OCI-LY7 (cell line): ENCODE results near the gene LRRC55. TPM values are rescaled to one million over a fixed set of nuclear protein-coding genes. Genes with fewer than 3 reads are reported as not detected.

Experiments used
- BruUV-seq: library from RNA; stranded (reverse); fragments of 400-500 nt; replicated peaks from 2 replicates; lab custom pipeline; 2021; lab: Mats Ljungman, UMichigan
- CTCF ChIA-PET: fragments of 300-600 bp; sonication (Branson Sonifier 250); formaldehyde crosslinking; loops from one replicate; lab custom pipeline; 2022; ENCODE audit warnings: antibody characterized with exemption; ENCODE audit not compliant: unreplicated experiment; lab: Charles Lee
- POLR2A ChIA-PET: fragments of 300-600 bp; sonication (Branson Sonifier 250); formaldehyde crosslinking; loops from one replicate; lab custom pipeline; 2022; ENCODE audit warnings: antibody characterized with exemption; lab: Charles Lee
- DNase-seq: peaks from one replicate; pipeline ENCODE4 v3.0.0-alpha.2; 2015; ENCODE audit warnings: low spot score
- H2AFZ ChIP-seq: fragments of 200-600 bp; sonication (generic), shearing (Covaris generic); 2 replicates; pipeline ENCODE4 v1.6.1; 2014; ENCODE audit warnings: mild to moderate bottlenecking, antibody characterized with exemption, low read length, moderate library complexity
- H3K27ac ChIP-seq: fragments of 200-600 bp; sonication (generic); 2 replicates; pipeline ENCODE4 v1.5.1; 2014; ENCODE audit warnings: mixed run types, low read depth, mild to moderate bottlenecking, moderate library complexity, low read length, inconsistent platforms; ENCODE audit not compliant: poor library complexity, severe bottlenecking
- H3K36me3 ChIP-seq: fragments of 200-600 bp; sonication (generic); 2 replicates; pipeline ENCODE4 v1.6.1; 2014; ENCODE audit warnings: mild to moderate bottlenecking, antibody characterized with exemption, low read length, moderate library complexity, mixed read lengths; ENCODE audit not compliant: insufficient read depth
- H3K4me1 ChIP-seq: fragments of 200-600 bp; sonication (generic); 2 replicates; pipeline ENCODE4 v1.5.1; 2014; ENCODE audit warnings: mild to moderate bottlenecking, low read length; ENCODE audit not compliant: insufficient read depth, poor library complexity, severe bottlenecking
- H3K4me2 ChIP-seq: fragments of 200-600 bp; sonication (generic); 2 replicates; pipeline ENCODE4 v1.6.1; 2014; ENCODE audit warnings: mild to moderate bottlenecking, low read length
- H3K4me3 ChIP-seq: fragments of 200-600 bp; sonication (generic); 2 replicates; pipeline ENCODE4 v1.5.1; 2014; ENCODE audit warnings: mild to moderate bottlenecking, low read depth, low read length; ENCODE audit not compliant: poor library complexity, severe bottlenecking
- H3K79me2 ChIP-seq: fragments of 200-600 bp; sonication (generic); 2 replicates; pipeline ENCODE4 v1.6.1; 2016; ENCODE audit warnings: low read depth, mild to moderate bottlenecking, low read length, moderate library complexity, mixed read lengths; ENCODE audit not compliant: insufficient read depth
- H3K9me2 ChIP-seq: fragments of 200-600 bp; sonication (generic); 2 replicates; pipeline ENCODE4 v1.6.1; 2016; ENCODE audit warnings: mild to moderate bottlenecking, low read length, mixed read lengths; ENCODE audit not compliant: insufficient read depth
- H3K9me3 ChIP-seq: fragments of 200-600 bp; sonication (generic); 2 replicates; pipeline ENCODE4 v1.6.1; 2014; ENCODE audit warnings: mild to moderate bottlenecking, mixed run types, low read length, mixed read lengths
- H4K20me1 ChIP-seq: fragments of 200-600 bp; sonication (generic); 2 replicates; pipeline ENCODE4 v1.6.1; 2014; ENCODE audit warnings: mild to moderate bottlenecking, antibody characterized with exemption, low read length, moderate library complexity, mixed read lengths; ENCODE audit not compliant: insufficient read depth
- CTCF ChIP-seq: fragments of 200-600 bp; sonication (generic); conservative IDR thresholded peaks from 2 replicates; pipeline ENCODE4 v1.5.1; 2014; ENCODE audit warnings: mild to moderate bottlenecking, antibody characterized with exemption, low read length, moderate library complexity, mixed read lengths
- EZH2phosphoT487 ChIP-seq: fragments of 200-600 bp; sonication (generic); IDR thresholded peaks from 2 replicates; pipeline ENCODE4 v1.6.1; 2018; ENCODE audit warnings: low read depth, borderline replicate concordance, mild to moderate bottlenecking, mixed run types, antibody characterized with exemption, low read length, moderate library complexity, mixed read lengths
- intact Hi-C: fragments of 100-400 bp; cut with micrococcal nuclease; formaldehyde crosslinking; loops from one replicate; pipeline ENCODE4 v1.10.0; 2022; ENCODE audit not compliant: unreplicated experiment
- total RNA-seq, 2 experiments: library from RNA; depleted of rRNA in 1 of 2; stranded (reverse); fragments of >200 nt in 1 of 2; shearing (Covaris generic) in 1 of 2; gene quantifications; 2 replicates each; pipeline ENCODE4 v1.2.3, GENCODE V29; 2014 to 2022

LRRC55 gene
- total RNA-seq, 2 experiments from 2014 or later, result not detected

GRCh38 chr11:57134284-57134683 is 47.5 kb upstream of the LRRC55 start:
- no peaks in the 10 kb centered on the region for H4K20me1 ChIP-seq
- DNase-seq, result no peak
- no peaks in the 10 kb centered on the region for H3K79me2 ChIP-seq
- no peaks in the 10 kb centered on the region for H3K9me3 ChIP-seq
- H2AFZ ChIP-seq, result no peak overlapping the region
- ChIA-PET CTCF (interaction anchor here (0.6 kb wide), 1 partner anchor 31 kb away, joined by 3 read pairs; no protein-coding TSS in a partner anchor), POLR2A (interaction anchor here (0.8 kb wide), 1 partner anchor 14 kb away, joined by 3 read pairs; no protein-coding TSS in a partner anchor)
- H3K9me2 ChIP-seq, result no peaks in the 10 kb centered on the region
- H3K4me3 ChIP-seq, result no peak overlapping the region
- TF ChIP-seq EZH2phosphoT487 (no peak), CTCF (no peak)
- H3K4me1 ChIP-seq, result no peaks in the 10 kb centered on the region
- H3K4me2 ChIP-seq, result no peak overlapping the region
- H3K27ac ChIP-seq, result no peak overlapping the region
- BruUV-seq, result no TSS peak
- intact Hi-C loops, result no loop called here
- no peaks in the 10 kb centered on the region for H3K36me3 ChIP-seq

- H3K27ac ChIP-seq, result no peak overlapping the region
- H4K20me1 ChIP-seq, result no peaks in the 10 kb centered on the region
- H3K4me3 ChIP-seq, result no peak overlapping the region
- intact Hi-C loops, result no loop called here
- no peaks in the 10 kb centered on the region for H3K36me3 ChIP-seq
- no peaks in the 10 kb centered on the region for H3K9me3 ChIP-seq
- TF ChIP-seq EZH2phosphoT487 (no peak), CTCF (no peak)
- DNase-seq, result no peak
- H3K9me2 ChIP-seq, result no peaks in the 10 kb centered on the region
- H2AFZ ChIP-seq, result no peak overlapping the region
- H3K79me2 ChIP-seq, result no peaks in the 10 kb centered on the region
- no peaks in the 10 kb centered on the region for H3K4me1 ChIP-seq
- BruUV-seq, result no TSS peak
- ChIA-PET CTCF (interaction anchor here (0.6 kb wide), 1 partner anchor 32 kb away, joined by 3 read pairs; no protein-coding TSS in a partner anchor), POLR2A (interaction anchor here (0.8 kb wide), 1 partner anchor 645 kb away, joined by 3 read pairs; no protein-coding TSS in a partner anchor)
- no peak overlapping the region for H3K4me2 ChIP-seq
Measured at GRCh38 chr11:57135020-57135751, 46.6 kb upstream of the LRRC55 start.

GRCh38 chr11:57140568-57140967 is 41.2 kb upstream of the LRRC55 start:
- ChIA-PET CTCF (no interaction called here), POLR2A (interaction anchor here (0.6 kb wide), 1 partner anchor 109 kb away, joined by 4 read pairs; no protein-coding TSS in a partner anchor)
- Histone ChIP-seq H4K20me1 (no peaks in the 10 kb centered on the region), H3K4me3 (no peak overlapping the region), H3K9me3 (no peaks in the 10 kb centered on the region), H3K4me1 (no peaks in the 10 kb centered on the region), H3K79me2 (no peaks in the 10 kb centered on the region), H2AFZ (no peak overlapping the region), H3K36me3 (no peaks in the 10 kb centered on the region), H3K9me2 (no peaks in the 10 kb centered on the region), H3K27ac (no peak overlapping the region), H3K4me2 (no peak overlapping the region)
- TF ChIP-seq CTCF, result no peak
- no peak for TF ChIP-seq EZH2phosphoT487
- no TSS peak for BruUV-seq
- intact Hi-C loops, result no loop called here
- DNase-seq, result no peak
